Subcutaneous adipose tissue (tissue), 4 donors: Measurements from ENCODE around the gene NAV3. TPM values are rescaled to one million over a fixed set of nuclear protein-coding genes. Genes with fewer than 3 reads are reported as not detected.

Source experiments
- total RNA-seq, 4 donors: library from RNA; depleted of rRNA; stranded (reverse); fragments of >200 nt; gene quantifications; one replicate each; pipeline ENCODE4 v1.1.0, GENCODE V29; 2016
- TF ChIP-seq, protein P1 (sequence below): fragments of 450-650 bp; IDR thresholded peaks from one replicate; pipeline ENCODE4 v1.5.1; 2016; ENCODE audit warnings: low read depth, mild to moderate bottlenecking, control low read depth, antibody characterized with exemption, moderate library complexity

NAV3 gene
- total RNA-seq, 4 donors from 2014 or later: 9.3 to 36.6 (median 20.6) TPM

DNA sequence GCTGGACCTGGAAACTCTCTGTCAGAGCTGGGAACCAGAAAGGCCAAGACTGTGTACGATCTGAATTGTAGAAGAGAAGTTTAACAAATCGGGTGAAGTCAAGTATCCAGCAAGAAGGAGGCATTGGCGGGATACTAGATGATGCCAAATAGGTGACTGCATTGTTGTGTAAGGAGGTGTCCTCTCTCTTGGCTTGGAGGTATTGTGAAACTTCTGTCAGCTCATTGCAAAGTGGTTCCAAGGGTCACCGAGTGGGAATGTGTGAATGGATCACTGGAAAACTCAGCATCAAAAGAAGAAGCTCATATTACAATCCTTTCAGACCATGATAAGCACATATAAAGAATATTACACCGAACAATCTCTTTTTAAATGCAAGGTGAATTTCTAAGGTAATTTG, 11.7 kb downstream of the NAV3 start:
- TF ChIP-seq, protein P1, sequence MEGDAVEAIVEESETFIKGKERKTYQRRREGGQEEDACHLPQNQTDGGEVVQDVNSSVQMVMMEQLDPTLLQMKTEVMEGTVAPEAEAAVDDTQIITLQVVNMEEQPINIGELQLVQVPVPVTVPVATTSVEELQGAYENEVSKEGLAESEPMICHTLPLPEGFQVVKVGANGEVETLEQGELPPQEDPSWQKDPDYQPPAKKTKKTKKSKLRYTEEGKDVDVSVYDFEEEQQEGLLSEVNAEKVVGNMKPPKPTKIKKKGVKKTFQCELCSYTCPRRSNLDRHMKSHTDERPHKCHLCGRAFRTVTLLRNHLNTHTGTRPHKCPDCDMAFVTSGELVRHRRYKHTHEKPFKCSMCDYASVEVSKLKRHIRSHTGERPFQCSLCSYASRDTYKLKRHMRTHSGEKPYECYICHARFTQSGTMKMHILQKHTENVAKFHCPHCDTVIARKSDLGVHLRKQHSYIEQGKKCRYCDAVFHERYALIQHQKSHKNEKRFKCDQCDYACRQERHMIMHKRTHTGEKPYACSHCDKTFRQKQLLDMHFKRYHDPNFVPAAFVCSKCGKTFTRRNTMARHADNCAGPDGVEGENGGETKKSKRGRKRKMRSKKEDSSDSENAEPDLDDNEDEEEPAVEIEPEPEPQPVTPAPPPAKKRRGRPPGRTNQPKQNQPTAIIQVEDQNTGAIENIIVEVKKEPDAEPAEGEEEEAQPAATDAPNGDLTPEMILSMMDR: no peak

DNA sequence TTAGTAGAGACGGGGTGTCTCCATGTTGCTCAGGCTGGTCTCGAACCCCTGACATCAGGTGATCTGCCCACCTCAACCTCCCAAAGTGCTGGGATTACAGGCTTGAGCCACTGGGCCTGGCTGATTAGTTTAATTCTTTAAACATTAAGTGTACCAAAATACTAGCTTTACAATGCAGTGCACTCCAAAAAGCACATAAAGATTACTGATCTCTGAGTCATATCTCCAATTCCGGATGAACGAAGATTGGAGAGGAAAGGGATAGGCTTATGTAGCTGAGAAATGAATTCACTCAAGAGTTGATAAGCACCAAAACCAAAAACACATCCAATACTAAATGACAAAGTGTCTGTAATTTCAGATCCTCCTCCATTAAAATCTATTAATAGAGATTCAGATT, 15.1 kb downstream of the NAV3 start:
- TF ChIP-seq, protein P1: no peak

DNA sequence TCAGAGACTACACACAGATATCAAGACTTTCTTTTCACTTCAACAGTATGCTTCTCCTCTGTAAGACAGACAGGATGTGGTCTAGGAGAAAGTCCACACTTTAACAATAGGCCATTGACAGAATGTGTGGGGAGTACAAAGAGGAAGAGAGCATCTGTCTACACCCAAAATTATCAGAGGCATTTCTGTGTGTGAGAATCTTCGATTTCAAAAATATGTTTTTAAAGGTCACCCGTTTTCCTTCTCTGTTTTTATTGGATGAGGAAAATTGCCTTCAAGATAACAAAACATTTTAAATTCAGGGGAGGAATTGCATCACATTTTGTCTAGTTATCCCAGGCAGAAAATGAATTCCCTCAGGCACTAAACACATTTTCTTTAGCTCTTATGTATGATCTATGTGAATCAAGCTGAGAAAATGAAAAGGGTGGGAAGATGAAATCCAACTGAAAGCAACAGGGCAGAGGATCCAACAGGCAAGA, 16.4 kb downstream of the NAV3 start:
- TF ChIP-seq, protein P1: no peak

DNA sequence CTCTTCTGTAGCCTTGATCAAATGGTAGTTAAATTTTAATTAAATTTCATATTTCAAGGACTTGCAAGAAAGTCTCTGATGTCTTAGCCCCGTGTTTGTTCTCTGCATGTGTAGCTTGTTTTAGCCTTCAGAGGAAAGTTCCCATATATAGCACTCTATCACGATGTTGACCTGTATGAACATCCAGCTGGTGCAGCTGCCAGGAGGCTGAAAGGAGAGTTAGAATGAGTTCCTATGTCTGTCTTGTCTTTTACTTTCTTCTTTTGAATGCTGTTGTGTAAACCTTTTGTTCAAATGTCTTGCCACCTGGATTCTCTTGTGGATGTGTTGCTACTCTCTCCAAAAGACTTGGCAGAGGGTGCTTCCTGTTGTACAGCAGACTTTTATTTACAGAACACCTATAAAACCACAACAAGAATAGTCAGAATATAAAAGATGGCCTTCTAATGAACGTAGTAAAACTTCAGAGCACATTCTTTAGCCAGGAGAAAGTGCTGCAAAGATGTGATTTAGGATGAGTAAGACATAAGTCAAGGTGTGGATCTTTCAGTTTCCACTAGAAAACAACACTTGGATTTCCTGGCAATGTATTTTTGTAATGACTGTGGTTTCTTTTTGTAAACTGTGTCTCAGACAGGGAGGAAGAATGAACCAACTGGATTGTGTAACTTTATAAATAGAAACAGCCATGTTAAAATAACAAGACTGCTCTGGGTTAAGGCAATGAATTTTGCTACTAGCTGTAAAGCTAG, 17.2 kb downstream of the NAV3 start:
- TF ChIP-seq, protein P1: no peak

DNA sequence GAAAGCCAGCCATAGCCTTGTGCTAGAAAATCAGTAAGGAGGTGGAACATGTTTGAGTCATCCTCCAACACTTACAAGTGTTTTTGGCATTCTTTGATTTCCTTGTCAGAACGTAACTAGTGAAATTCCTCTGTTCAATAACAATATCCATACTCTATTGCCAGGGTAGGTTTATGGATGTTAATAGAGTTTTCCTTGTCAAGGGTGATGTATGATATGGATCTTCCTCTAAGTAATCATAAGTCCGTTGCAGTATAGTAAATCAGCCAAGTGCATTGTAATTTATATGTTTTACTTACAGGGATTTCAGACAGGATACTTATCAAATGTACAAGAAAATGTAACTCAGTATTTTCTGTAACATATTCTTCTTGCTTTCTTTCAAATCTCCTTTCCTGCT, 19.4 kb downstream of the NAV3 start:
- TF ChIP-seq, protein P1: no peak

DNA sequence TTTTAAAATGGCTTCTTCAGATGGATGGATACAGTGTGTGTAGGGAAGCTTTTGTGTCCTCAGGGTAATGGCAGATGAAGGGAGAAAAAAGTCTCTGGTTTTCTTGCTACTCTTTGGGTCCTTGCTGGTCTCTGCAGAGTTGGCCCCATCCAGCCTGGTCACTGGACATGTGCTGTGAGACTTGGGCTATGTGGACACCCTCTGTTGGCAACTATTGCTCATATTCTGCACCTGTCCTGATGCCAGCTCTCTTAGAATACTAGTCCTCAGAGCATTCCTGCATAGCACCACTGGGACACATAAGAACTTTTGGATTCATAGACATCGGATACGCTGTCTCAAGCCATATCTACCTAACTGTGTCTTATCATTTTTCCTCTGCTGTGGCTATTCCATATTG, 20.0 kb downstream of the NAV3 start:
- TF ChIP-seq, protein P1: no peak

DNA sequence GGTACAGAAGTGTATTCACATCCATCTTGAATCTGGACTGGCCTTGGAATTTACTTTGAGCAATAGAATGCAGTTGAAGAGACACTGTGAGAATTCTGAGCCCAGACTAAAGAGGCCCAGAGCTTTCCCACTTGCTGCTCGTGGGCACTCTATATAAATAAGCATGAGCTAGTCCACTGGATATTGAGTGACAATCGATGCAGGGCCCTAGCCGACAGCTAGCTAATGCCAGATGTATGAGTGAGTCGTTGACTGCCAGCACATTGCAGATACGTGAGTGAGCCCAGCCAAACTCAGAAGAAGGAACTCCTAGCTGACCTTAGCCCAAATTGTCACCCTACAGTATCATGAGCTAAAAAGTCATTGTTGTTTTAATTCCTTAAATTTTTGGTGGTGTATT, 24.9 kb downstream of the NAV3 start:
- TF ChIP-seq, protein P1: no peak
